ENCODE results near the gene CENPN.

The CENPN gene

GRCh38 chr16:81080233-81080632 lies 73.2 kb downstream of the CENPN start:
- CTCF ChIA-PET = no interaction called here
- POLR2A ChIA-PET = no interaction called here
- no peak overlapping the region for H3K4me3 ChIP-seq (ENCODE audit: low read depth, low read length)
- TF ChIP-seq CTCF (IDR thresholded peaks at IDR 0.05; ENCODE audit: insufficient read depth, low read length, missing control alignments) = no peak
- no peak for DNase-seq (ENCODE audit: low read depth, low spot score)

- DNase-seq (ENCODE audit: low read depth, low spot score) = no peak
- CTCF ChIA-PET = no interaction called here
- POLR2A ChIA-PET = no interaction called here
- no peak for TF ChIP-seq CTCF (IDR thresholded peaks at IDR 0.05; ENCODE audit: insufficient read depth, low read length, missing control alignments)
- no peak overlapping the region for H3K4me3 ChIP-seq (ENCODE audit: low read depth, low read length)
These were observed 74.0 kb downstream of the CENPN start for GRCh38 chr16:81081014-81081413.
